K562 (cell line): ENCODE data around the gene OR2S2. TPM values are rescaled to one million over a fixed set of nuclear protein-coding genes. Genes with fewer than 3 reads are reported as not detected.

ENCODE experiments used
- CBFB ChIP-seq: sonication (generic); formaldehyde crosslinking; IDR thresholded peaks from 2 replicates; pipeline ENCODE4 v1.4.0; 2020; ENCODE audit warnings: mild to moderate bottlenecking, missing genetic modification reagents
- EHMT2 ChIP-seq: fragments of 450-650 bp; IDR thresholded peaks from 2 replicates; pipeline ENCODE4 v1.6.1; 2018; ENCODE audit warnings: antibody characterized with exemption
- GABPA ChIP-seq: fragments of 200-800 bp; sonication (Bioruptor generic); conservative IDR thresholded peaks from 2 replicates; pipeline ENCODE4 v1.6.1; 2016; ENCODE audit warnings: low read depth, missing genetic modification characterization, missing compliant biosample characterization
- HDGF ChIP-seq: fragments of 450-650 bp; IDR thresholded peaks from 2 replicates; pipeline ENCODE4 v1.6.1; 2016
- KLF6 ChIP-seq: fragments of 250-450 bp; sonication (Bioruptor Pico); IDR thresholded peaks from 2 replicates; pipeline ENCODE4 v1.4.0; 2020; ENCODE audit warnings: mild to moderate bottlenecking, moderate library complexity, borderline replicate concordance
- NFATC3 ChIP-seq: fragments of 450-650 bp; IDR thresholded peaks from 2 replicates; pipeline ENCODE4 v1.6.1; 2017; ENCODE audit warnings: mild to moderate bottlenecking
- PRPF4 ChIP-seq: fragments of 200-400 bp; formaldehyde crosslinking; IDR thresholded peaks from one replicate; pipeline ENCODE4 v1.6.1; 2017; ENCODE audit warnings: low read length, low read depth, mild to moderate bottlenecking; ENCODE audit not compliant: insufficient read depth, poor library complexity, severe bottlenecking
- TOE1 ChIP-seq, 2 experiments: fragments of 450-650 bp in 1 of 2; sonication (generic) in 1 of 2; formaldehyde crosslinking in 1 of 2; IDR thresholded peaks; 2 replicates each; pipeline versions ENCODE4 v1.7.1 to v1.8.0; 2016 to 2022; ENCODE audit warnings: borderline replicate concordance in 2 of 2, mild to moderate bottlenecking in 2 of 2, antibody characterized with exemption in 1 of 2, inconsistent platforms in 1 of 2, low read depth in 1 of 2, missing genetic modification reagents in 1 of 2, moderate library complexity in 1 of 2
- ZNF217 ChIP-seq: sonication (generic); formaldehyde crosslinking; IDR thresholded peaks from 2 replicates; pipeline ENCODE4 v1.8.0; 2022; ENCODE audit warnings: mild to moderate bottlenecking, missing genetic modification reagents
- polyA plus RNA-seq, 8 experiments: library from polyadenylated mRNA; depleted of rRNA in 4 of 8; stranded (reverse) in 5 of 8; unstranded in 3 of 8; fragments of >200 nt; fragmentation: Nextera tagmentation in 2 of 8; fragmentation: Illumina TruSeq in 1 of 8; extraction: Ambion mirVana in 2 of 8; extraction: Trizol in 1 of 8; gene quantifications; 2 replicates each; pipeline versions ENCODE4 v1.2.1 to v1.2.3, GENCODE V29; 2011 to 2014; ENCODE audit warnings: inconsistent platforms in 1 of 8, missing spikeins in 1 of 8
- total RNA-seq, 7 experiments: library from RNA; depleted of rRNA in 6 of 7; stranded (reverse); fragments of >200 nt in 6 of 7; fragmentation: Illumina TruSeq in 2 of 7; extraction: Trizol in 2 of 7; gene quantifications; 2 replicates each; pipeline versions ENCODE4 v1.2.1 to v1.2.3, GENCODE V29; 2011 to 2021; ENCODE audit warnings: low replicate concordance in 1 of 7
- TF ChIP-seq, protein P1 (sequence below): fragments of 450-650 bp; IDR thresholded peaks from 2 replicates; pipeline ENCODE4 v1.6.1; 2017; ENCODE audit warnings: antibody characterized with exemption, mild to moderate bottlenecking
- TF ChIP-seq, protein P2 (sequence below): IDR thresholded peaks from 2 replicates; pipeline ENCODE4 v1.6.1; 2011; ENCODE audit warnings: borderline replicate concordance, low read depth, mild to moderate bottlenecking, moderate library complexity, low read length; ENCODE audit not compliant: insufficient read depth, poor library complexity, severe bottlenecking
- TF ChIP-seq, protein P3 (sequence below): fragments of 450-650 bp; formaldehyde crosslinking; IDR thresholded peaks from 2 replicates; pipeline ENCODE4 v1.4.0; 2022; ENCODE audit warnings: missing genetic modification characterization
- TF ChIP-seq, protein P4 (sequence below): fragments of 450-650 bp; IDR thresholded peaks from 2 replicates; pipeline ENCODE4 v1.6.1; 2016; ENCODE audit warnings: mild to moderate bottlenecking

The OR2S2 gene
- total and polyA plus RNA-seq, 9 of the 15 experiments (the other 6 are each of a cell fraction or from before 2014, with no cell fraction given), result not detected

DNA sequence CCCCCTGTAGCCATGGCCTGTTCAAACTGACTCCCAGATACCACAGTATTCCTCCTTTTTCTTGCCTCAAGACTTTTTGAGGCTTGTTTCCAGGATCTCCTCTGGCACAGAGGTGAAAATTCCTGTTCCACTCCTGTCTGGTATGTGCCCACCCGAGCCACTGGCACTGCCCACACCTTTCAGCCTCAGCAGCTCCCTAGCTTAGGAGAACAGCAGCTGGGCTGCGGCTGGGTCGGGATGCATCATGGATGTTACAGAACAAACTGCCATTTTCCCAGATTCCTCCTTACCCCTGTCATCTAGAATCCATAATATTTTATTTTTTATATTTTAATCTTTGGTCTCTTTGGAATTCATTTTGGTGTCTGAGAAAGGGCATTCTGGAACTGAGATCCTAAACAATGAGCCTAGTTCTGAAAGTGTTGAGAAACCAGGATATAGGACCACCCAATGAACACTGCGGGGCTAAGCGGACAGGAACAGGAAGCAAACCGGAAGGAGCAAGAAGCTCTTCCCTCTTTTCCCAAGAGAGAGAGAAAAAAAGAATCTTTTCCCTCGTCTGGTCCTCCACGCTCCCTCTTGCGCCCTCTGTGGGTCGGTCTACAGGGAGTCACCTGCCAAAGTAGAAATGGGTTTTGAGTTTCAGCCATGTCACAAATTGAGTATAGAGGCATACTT lies 12.5 kb downstream of the OR2S2 start (continued):
- TF ChIP-seq CBFB, result no peak
- TF ChIP-seq, protein P1, sequence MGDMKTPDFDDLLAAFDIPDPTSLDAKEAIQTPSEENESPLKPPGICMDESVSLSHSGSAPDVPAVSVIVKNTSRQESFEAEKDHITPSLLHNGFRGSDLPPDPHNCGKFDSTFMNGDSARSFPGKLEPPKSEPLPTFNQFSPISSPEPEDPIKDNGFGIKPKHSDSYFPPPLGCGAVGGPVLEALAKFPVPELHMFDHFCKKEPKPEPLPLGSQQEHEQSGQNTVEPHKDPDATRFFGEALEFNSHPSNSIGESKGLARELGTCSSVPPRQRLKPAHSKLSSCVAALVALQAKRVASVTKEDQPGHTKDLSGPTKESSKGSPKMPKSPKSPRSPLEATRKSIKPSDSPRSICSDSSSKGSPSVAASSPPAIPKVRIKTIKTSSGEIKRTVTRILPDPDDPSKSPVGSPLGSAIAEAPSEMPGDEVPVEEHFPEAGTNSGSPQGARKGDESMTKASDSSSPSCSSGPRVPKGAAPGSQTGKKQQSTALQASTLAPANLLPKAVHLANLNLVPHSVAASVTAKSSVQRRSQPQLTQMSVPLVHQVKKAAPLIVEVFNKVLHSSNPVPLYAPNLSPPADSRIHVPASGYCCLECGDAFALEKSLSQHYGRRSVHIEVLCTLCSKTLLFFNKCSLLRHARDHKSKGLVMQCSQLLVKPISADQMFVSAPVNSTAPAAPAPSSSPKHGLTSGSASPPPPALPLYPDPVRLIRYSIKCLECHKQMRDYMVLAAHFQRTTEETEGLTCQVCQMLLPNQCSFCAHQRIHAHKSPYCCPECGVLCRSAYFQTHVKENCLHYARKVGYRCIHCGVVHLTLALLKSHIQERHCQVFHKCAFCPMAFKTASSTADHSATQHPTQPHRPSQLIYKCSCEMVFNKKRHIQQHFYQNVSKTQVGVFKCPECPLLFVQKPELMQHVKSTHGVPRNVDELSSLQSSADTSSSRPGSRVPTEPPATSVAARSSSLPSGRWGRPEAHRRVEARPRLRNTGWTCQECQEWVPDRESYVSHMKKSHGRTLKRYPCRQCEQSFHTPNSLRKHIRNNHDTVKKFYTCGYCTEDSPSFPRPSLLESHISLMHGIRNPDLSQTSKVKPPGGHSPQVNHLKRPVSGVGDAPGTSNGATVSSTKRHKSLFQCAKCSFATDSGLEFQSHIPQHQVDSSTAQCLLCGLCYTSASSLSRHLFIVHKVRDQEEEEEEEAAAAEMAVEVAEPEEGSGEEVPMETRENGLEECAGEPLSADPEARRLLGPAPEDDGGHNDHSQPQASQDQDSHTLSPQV, result peak; percentile 67
- no peak for TF ChIP-seq NFATC3
- TF ChIP-seq EHMT2, result peak; percentile 65
- TF ChIP-seq, protein P2, sequence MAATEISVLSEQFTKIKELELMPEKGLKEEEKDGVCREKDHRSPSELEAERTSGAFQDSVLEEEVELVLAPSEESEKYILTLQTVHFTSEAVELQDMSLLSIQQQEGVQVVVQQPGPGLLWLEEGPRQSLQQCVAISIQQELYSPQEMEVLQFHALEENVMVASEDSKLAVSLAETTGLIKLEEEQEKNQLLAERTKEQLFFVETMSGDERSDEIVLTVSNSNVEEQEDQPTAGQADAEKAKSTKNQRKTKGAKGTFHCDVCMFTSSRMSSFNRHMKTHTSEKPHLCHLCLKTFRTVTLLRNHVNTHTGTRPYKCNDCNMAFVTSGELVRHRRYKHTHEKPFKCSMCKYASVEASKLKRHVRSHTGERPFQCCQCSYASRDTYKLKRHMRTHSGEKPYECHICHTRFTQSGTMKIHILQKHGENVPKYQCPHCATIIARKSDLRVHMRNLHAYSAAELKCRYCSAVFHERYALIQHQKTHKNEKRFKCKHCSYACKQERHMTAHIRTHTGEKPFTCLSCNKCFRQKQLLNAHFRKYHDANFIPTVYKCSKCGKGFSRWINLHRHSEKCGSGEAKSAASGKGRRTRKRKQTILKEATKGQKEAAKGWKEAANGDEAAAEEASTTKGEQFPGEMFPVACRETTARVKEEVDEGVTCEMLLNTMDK, result peak; percentile 10
- TF ChIP-seq, protein P3, sequence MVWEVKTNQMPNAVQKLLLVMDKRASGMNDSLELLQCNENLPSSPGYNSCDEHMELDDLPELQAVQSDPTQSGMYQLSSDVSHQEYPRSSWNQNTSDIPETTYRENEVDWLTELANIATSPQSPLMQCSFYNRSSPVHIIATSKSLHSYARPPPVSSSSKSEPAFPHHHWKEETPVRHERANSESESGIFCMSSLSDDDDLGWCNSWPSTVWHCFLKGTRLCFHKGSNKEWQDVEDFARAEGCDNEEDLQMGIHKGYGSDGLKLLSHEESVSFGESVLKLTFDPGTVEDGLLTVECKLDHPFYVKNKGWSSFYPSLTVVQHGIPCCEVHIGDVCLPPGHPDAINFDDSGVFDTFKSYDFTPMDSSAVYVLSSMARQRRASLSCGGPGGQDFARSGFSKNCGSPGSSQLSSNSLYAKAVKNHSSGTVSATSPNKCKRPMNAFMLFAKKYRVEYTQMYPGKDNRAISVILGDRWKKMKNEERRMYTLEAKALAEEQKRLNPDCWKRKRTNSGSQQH, result no peak
- no peak for TF ChIP-seq KLF6
- TF ChIP-seq HDGF, result no peak
- no peak for TF ChIP-seq ZNF217 (CRISPR knock-in tag)
- TF ChIP-seq GABPA (tag), result peak; percentile 85
- 0 out of 2 replicates have a peak, but pooled peaks have one; percentile 35 for TF ChIP-seq TOE1 (IDR thresholded peaks at IDR 0.05; ENCODE audit: borderline replicate concordance)
- TF ChIP-seq TOE1 (CRISPR knock-in tag; IDR thresholded peaks at IDR 0.05; ENCODE audit: borderline replicate concordance, low read depth), result no peak
- TF ChIP-seq, protein P4, sequence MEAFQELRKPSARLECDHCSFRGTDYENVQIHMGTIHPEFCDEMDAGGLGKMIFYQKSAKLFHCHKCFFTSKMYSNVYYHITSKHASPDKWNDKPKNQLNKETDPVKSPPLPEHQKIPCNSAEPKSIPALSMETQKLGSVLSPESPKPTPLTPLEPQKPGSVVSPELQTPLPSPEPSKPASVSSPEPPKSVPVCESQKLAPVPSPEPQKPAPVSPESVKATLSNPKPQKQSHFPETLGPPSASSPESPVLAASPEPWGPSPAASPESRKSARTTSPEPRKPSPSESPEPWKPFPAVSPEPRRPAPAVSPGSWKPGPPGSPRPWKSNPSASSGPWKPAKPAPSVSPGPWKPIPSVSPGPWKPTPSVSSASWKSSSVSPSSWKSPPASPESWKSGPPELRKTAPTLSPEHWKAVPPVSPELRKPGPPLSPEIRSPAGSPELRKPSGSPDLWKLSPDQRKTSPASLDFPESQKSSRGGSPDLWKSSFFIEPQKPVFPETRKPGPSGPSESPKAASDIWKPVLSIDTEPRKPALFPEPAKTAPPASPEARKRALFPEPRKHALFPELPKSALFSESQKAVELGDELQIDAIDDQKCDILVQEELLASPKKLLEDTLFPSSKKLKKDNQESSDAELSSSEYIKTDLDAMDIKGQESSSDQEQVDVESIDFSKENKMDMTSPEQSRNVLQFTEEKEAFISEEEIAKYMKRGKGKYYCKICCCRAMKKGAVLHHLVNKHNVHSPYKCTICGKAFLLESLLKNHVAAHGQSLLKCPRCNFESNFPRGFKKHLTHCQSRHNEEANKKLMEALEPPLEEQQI, result peak; percentile 68; the same call in 1 of the 2 replicates
- TF ChIP-seq PRPF4, result no peak
